AG09319 (cell line): ENCODE data around the gene TTC39C.

Experiments used
- DNase-seq: peaks from one replicate; pipeline ENCODE4 v3.0.0-alpha.2; 2010; ENCODE audit warnings: low read depth; ENCODE audit errors: extremely low read depth
- CTCF ChIP-seq: IDR thresholded peaks from 2 replicates; pipeline ENCODE4 v1.5.1; 2011; ENCODE audit warnings: low read depth, mild to moderate bottlenecking, inconsistent platforms, low read length, moderate library complexity

The TTC39C gene

GRCh38 chr18:24095976-24096375, 81.4 kb downstream of the TTC39C start:
- DNase-seq = no peak
- TF ChIP-seq CTCF = no peak

GRCh38 chr18:24103320-24104021, 88.9 kb downstream of the TTC39C start:
- no peak for TF ChIP-seq CTCF
- no peak for DNase-seq

GRCh38 chr18:24104486-24104885, 89.9 kb downstream of the TTC39C start:
- DNase-seq = no peak
- no peak for TF ChIP-seq CTCF

DNA sequence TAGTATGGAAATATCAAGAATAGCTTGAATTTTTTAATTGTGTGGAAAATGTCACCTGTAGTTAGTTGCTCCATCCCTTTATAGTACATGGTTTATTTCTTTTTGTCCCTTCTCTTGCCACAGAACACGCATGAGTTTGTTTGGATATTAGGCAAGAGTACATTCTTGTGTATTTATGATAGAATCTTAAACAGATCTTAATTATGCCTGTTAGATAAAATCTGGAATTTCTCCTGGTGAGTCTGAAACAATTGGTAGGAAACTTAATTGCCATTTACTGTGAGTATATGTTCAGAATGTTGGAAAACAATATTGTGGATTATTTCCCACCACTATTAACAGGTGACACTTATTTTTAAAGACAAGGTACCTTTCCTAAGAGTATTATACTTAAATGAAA, 94.1 kb downstream of the TTC39C start:
- DNase-seq = no peak
- TF ChIP-seq CTCF = no peak

DNA sequence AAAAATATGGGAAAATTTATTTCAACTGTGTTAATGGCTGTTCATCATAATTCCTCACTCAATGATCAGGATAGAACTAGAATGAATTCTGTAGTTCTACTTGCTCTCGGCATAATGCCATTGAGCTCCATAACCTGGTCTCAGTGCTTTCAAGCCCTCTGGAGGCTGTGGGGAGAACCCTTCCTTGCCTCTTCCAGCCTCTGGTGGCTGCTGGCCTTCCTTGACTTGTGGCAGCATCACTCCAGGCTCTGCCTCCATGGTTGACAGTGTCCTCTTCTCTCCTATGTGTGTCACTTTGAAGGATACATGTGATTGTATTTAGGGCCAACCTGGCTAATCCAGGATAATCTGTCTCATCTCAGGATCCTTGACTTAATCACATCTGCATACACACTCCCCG, 97.4 kb downstream of the TTC39C start:
- no peak for DNase-seq
- no peak; the same call in 1 of the 2 replicates for TF ChIP-seq CTCF

GRCh38 chr18:24112464-24112863, 97.9 kb downstream of the TTC39C start:
- no peak for DNase-seq
- TF ChIP-seq CTCF = no peak

- no peak for TF ChIP-seq CTCF
- no peak for DNase-seq
Measured at GRCh38 chr18:24112874-24113615, 98.5 kb downstream of the TTC39C start.
